ENCODE data around the gene PDGFA. TPM values are rescaled to one million over a fixed set of nuclear protein-coding genes. Genes with fewer than 3 reads are reported as not detected.

The PDGFA gene
- total and polyA plus RNA-seq, 4 experiments from 2014 or later: 0.20 TPM; not detected in 3

DNA sequence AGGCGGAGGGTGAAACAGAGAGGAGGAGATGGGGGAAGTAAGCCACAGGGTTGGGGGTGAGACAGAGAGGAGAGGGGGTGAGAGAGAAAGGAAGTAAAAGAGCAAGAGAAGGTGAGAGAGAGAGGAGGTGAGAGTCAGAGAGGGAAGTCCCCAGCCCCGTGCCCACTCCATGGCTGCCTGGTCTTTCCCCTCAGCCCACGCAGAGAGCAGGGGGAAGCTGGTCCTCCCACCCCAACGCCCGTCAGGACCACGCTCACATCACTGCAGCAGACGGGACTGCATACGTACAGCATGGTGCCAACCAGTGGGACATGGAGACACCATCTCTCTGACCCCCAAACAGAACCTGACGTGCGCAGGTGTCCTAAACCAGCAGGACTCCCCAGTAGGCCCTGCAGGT, 12.1 kb upstream of the PDGFA start:
- ChIA-PET POLR2A (ENCODE audit: partially characterized antibody) (no interaction called here), CTCF (ENCODE audit: partially characterized antibody) (no interaction called here)
- Histone ChIP-seq H3K36me3 (ENCODE audit: insufficient read depth, low read length) (no peaks in the 10 kb centered on the region), H3K27ac (ENCODE audit: low read depth, low read length) (no peak overlapping the region), H3K4me1 (ENCODE audit: insufficient read depth, low read length) (no peaks in the 10 kb centered on the region), H3K9me3 (ENCODE audit: control insufficient read depth in 1 of 2, low read length in 2 of 2) (no peaks in the 10 kb centered on the region), H3K4me3 (ENCODE audit: low read length in 2 of 2) (no peak overlapping the region), H3K27me3 (ENCODE audit: insufficient read depth, low read length) (no peaks in the 10 kb centered on the region)
- DNase-seq: no peak
- Mint-ChIP-seq H3K9me3 (no peaks in the 10 kb centered on the region), H3K27me3 (peaks cover 0 to 4% of the 10 kb centered on the region in 2 donors), H3K4me1 (no peaks in the 10 kb centered on the region), H3K36me3 (no peaks in the 10 kb centered on the region), H3K27ac (no peak overlapping the region), H3K4me3 (no peak overlapping the region)
- intact Hi-C loops (cut with micrococcal nuclease): no loop called here

DNA sequence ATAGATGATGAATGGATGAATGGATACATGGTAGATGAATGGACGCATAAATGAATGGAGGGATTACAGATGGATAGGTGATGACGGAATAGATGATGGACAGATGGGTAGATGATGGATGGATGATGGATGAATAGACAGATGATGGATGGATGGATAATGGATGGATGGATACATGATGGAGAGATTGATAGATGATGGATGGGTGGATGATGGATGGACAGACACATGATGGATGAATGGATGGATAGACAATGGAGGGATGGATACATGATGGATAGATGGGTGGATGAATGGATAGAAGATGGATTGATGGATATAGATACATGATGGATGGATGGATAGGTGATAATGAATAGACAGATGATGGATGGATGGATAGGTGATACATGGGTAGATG, 8.8 kb upstream of the PDGFA start:
- H3K9me3 Mint-ChIP-seq: no peaks in the 10 kb centered on the region
- H3K9me3 ChIP-seq (ENCODE audit: control insufficient read depth in 1 of 2, low read length in 2 of 2): no peaks in the 10 kb centered on the region
- no peak overlapping the region for H3K27ac ChIP-seq (ENCODE audit: low read depth, low read length)
- H3K36me3 Mint-ChIP-seq: no peaks in the 10 kb centered on the region
- no peaks in the 10 kb centered on the region for H3K4me1 Mint-ChIP-seq
- no peaks in the 10 kb centered on the region for H3K36me3 ChIP-seq (ENCODE audit: insufficient read depth, low read length)
- no peaks in the 10 kb centered on the region for H3K27me3 ChIP-seq (ENCODE audit: insufficient read depth, low read length)
- DNase-seq: no peak
- H3K27me3 Mint-ChIP-seq: peaks cover 8 to 12% of the 10 kb centered on the region in 2 donors
- intact Hi-C loops (cut with micrococcal nuclease): no loop called here
- ChIA-PET POLR2A (ENCODE audit: partially characterized antibody) (no interaction called here), CTCF (ENCODE audit: partially characterized antibody) (no interaction called here)
- H3K27ac Mint-ChIP-seq: no peak overlapping the region
- H3K4me3 ChIP-seq (ENCODE audit: low read length in 2 of 2): no peak overlapping the region
- no peaks in the 10 kb centered on the region for H3K4me1 ChIP-seq (ENCODE audit: insufficient read depth, low read length)
- H3K4me3 Mint-ChIP-seq: no peak overlapping the region

DNA sequence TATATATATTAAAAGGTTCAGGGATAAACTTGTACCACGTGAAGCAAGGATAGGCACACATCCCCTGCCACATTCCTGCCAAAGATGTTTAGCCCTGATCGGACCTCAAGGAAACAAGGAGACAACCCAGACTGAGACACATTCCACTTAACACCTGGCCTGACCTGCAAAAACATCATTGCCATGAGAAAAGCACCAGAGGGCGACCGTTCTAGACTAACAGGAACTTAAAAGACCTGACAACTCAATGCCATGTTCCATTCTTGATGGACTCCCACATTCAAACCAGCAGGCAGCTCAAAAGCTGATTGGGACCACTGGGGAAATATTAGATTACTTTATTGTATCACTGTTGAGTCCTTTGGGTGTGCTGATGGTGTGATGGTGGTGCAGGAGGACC, 8.1 kb upstream of the PDGFA start:
- Mint-ChIP-seq H3K36me3 (no peaks in the 10 kb centered on the region), H3K27ac (no peak overlapping the region), H3K4me1 (no peaks in the 10 kb centered on the region), H3K9me3 (no peaks in the 10 kb centered on the region), H3K4me3 (no peak overlapping the region), H3K27me3 (peaks cover 8 to 12% of the 10 kb centered on the region in 2 donors)
- ChIA-PET CTCF (ENCODE audit: partially characterized antibody) (no interaction called here), POLR2A (ENCODE audit: partially characterized antibody) (no interaction called here)
- Histone ChIP-seq H3K27me3 (ENCODE audit: insufficient read depth, low read length) (no peaks in the 10 kb centered on the region), H3K27ac (ENCODE audit: low read depth, low read length) (no peak overlapping the region), H3K9me3 (ENCODE audit: control insufficient read depth in 1 of 2, low read length in 2 of 2) (no peaks in the 10 kb centered on the region), H3K4me3 (ENCODE audit: low read length in 2 of 2) (no peak overlapping the region), H3K36me3 (ENCODE audit: insufficient read depth, low read length) (no peaks in the 10 kb centered on the region), H3K4me1 (ENCODE audit: insufficient read depth, low read length) (no peaks in the 10 kb centered on the region)
- DNase-seq: no peak
- intact Hi-C loops (cut with micrococcal nuclease): no loop called here

DNA sequence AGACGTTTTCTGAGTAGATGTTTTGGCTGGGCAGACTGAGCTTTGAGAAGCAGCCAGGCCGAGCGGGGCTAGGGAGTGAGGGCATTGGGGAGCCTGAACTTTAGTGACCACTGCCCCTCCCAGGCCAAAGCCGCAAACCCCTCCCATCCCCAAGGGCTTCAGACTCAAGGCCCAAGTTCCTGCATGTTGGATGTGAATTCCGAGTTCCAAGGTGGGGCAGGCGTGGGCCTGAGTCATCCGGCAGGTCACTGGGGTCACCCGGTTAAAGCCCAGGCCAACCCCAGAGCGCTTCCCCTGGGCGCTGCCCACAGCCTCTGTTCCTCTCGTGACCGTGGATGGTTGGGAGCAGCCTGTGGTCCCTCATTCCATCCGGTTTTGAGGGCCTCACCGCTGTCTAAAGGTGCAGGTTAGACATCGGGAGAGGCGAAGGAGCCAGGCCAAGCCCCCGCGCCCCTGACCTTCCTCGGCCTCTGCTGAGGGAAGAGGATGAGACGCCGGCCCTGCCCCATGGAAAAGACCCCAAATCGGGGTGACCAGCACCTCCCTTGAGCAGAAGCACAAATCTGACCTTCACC, 6.9 kb upstream of the PDGFA start:
- intact Hi-C loops (cut with micrococcal nuclease): no loop called here

DNA sequence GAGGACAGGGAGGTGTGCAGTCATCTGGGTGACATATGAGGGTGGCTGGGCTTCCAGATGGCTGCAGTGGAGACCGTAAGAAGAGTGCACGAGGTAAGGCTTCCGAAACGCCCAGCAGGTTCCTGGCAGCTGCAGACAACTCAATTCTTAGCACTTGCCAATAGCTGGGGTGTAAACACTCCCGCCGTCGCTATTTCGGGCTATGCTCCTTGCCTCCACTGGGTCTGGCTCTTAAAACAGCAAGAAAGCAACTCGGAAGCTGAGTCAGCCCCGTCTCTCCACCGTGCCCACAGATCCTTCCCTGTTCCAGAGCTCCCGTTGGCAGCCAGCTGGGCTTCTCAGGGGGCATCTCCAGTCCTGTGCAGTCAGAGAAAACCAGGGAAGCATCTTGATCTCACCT, 6.1 kb upstream of the PDGFA start:
- no peak overlapping the region for H3K4me3 Mint-ChIP-seq
- intact Hi-C loops (cut with micrococcal nuclease): no loop called here

More for the DNA sequence above, 6.9 kb upstream of the PDGFA start:
- Mint-ChIP-seq H3K27me3 (peaks cover 10 to 12% of the 10 kb centered on the region in 2 donors), H3K4me3 (no peak overlapping the region), H3K27ac (no peak overlapping the region), H3K4me1 (peaks cover 0 to 5% (median under 1%) of the 10 kb centered on the region in 4 donors), H3K9me3 (no peaks in the 10 kb centered on the region), H3K36me3 (no peaks in the 10 kb centered on the region)
- Histone ChIP-seq H3K4me1 (ENCODE audit: insufficient read depth, low read length) (peaks cover 10% of the 10 kb centered on the region), H3K27me3 (ENCODE audit: insufficient read depth, low read length) (peaks cover under 1% of the 10 kb centered on the region), H3K4me3 (ENCODE audit: low read length in 2 of 2) (no peak overlapping the region), H3K36me3 (ENCODE audit: insufficient read depth, low read length) (no peaks in the 10 kb centered on the region), H3K27ac (ENCODE audit: low read depth, low read length) (no peak overlapping the region), H3K9me3 (ENCODE audit: control insufficient read depth in 1 of 2, low read length in 2 of 2) (no peaks in the 10 kb centered on the region)
- DNase-seq: no peak
- ChIA-PET POLR2A (ENCODE audit: partially characterized antibody) (no interaction called here), CTCF (ENCODE audit: partially characterized antibody) (no interaction called here)

DNA sequence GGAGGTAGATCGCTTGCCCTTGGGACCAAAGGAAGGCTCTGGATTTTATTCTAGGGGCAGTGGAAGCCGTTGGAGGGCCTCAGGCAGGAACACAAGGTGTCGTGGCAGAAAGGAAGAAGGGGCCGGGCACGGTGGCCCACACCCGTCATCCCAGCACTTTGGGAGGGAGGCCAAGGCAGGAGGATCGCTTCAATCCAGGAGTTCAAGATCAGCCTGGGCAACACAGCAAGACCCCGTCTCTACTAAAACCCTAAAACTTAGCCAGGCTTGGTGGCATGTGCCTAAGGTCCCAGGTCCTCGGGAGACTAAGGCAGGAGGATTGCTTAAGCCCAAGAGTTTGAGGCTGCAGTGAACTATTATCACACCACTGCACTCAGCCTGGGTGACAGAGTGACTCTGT, 5.2 kb upstream of the PDGFA start:
- POLR2A ChIA-PET (ENCODE audit: partially characterized antibody): no interaction called here
- H3K4me3 ChIP-seq (ENCODE audit: low read length in 2 of 2): no peak overlapping the region

More for the DNA sequence above, 6.1 kb upstream of the PDGFA start:
- peaks cover 8% of the 10 kb centered on the region for H3K27me3 ChIP-seq (ENCODE audit: insufficient read depth, low read length)
- peaks cover 0 to 7% (median 3%) of the 10 kb centered on the region in 4 donors for H3K4me1 Mint-ChIP-seq
- POLR2A ChIA-PET (ENCODE audit: partially characterized antibody): no interaction called here
- H3K9me3 Mint-ChIP-seq: no peaks in the 10 kb centered on the region
- CTCF ChIA-PET (ENCODE audit: partially characterized antibody): no interaction called here
- H3K4me3 ChIP-seq (ENCODE audit: low read length in 2 of 2): no peak overlapping the region
- peaks cover 16% of the 10 kb centered on the region for H3K4me1 ChIP-seq (ENCODE audit: insufficient read depth, low read length)
- DNase-seq: no peak
- no peak overlapping the region for H3K27ac ChIP-seq (ENCODE audit: low read depth, low read length)
- no peaks in the 10 kb centered on the region for H3K9me3 ChIP-seq (ENCODE audit: control insufficient read depth in 1 of 2, low read length in 2 of 2)
- no peaks in the 10 kb centered on the region for H3K36me3 Mint-ChIP-seq
- no peak overlapping the region for H3K27ac Mint-ChIP-seq
- H3K27me3 Mint-ChIP-seq: peaks cover 10 to 12% of the 10 kb centered on the region in 2 donors
- H3K36me3 ChIP-seq (ENCODE audit: insufficient read depth, low read length): no peaks in the 10 kb centered on the region

DNA sequence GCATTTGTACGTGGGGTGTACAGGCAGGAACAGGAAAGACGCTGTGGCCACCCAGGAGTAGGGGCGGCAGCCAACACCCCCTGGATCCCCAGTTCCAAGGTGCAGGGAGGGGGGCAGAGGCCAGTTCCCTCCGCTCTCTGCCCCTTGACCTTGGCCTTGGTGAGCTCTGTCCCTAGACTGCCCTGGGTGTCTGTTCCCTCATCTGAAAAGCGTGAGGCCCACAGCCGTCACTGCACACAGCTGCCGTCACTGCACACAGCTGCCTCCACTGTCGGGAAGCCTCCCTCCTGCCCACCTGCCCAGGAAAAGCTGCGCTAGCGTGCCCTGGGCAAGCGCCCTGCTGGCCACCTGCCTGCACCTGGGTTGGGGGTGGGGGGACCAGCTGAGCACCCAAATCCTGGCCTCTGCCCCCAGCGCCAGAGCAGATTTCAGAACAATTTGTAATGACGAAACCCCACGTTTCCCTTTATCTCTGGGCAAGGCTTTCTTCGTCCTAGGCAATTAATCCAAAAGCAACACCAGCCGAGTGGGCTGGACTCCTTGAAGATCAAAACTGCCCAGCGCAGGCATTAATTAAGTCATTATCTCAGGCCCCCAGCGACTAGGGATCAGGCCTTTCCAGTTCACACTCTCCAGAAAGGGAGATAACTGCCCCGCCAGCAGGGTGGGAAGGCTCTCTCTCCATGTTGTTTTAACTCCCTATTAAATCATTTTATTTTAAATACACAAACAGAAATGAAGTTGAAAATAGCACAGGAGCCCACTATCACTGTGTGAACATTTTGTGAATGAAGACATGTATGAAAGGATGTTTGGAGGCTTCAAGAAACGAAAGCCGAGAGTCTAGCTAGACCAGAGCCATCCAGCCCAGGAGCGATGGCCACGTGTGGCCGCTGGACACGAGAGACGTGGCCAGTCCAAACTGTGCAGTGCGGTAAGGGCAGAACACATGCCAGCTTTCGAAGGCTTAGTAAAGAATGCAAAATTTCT, 4.0 kb upstream of the PDGFA start:
- Mint-ChIP-seq H3K4me3 (peak overlapping the region in 4 of 8 donors; percentile 13 to 44 (median 14)), H3K4me1 (peaks cover under 1 to 8% (median 4%) of the 10 kb centered on the region in 4 donors)
- intact Hi-C loops (cut with micrococcal nuclease): no loop called here

More for the DNA sequence above, 5.2 kb upstream of the PDGFA start:
- Histone ChIP-seq H3K27ac (ENCODE audit: low read depth, low read length) (no peak overlapping the region), H3K4me1 (ENCODE audit: insufficient read depth, low read length) (peaks cover 20% of the 10 kb centered on the region), H3K9me3 (ENCODE audit: control insufficient read depth in 1 of 2, low read length in 2 of 2) (no peaks in the 10 kb centered on the region), H3K27me3 (ENCODE audit: insufficient read depth, low read length) (peaks cover 8% of the 10 kb centered on the region), H3K36me3 (ENCODE audit: insufficient read depth, low read length) (no peaks in the 10 kb centered on the region)
- DNase-seq: no peak
- Mint-ChIP-seq H3K4me3 (no peak overlapping the region), H3K9me3 (no peaks in the 10 kb centered on the region), H3K27me3 (peaks cover 6 to 12% of the 10 kb centered on the region in 2 donors), H3K4me1 (peaks cover 0 to 7% (median 3%) of the 10 kb centered on the region in 4 donors), H3K27ac (no peak overlapping the region), H3K36me3 (no peaks in the 10 kb centered on the region)
- intact Hi-C loops (cut with micrococcal nuclease): no loop called here
- CTCF ChIA-PET (ENCODE audit: partially characterized antibody): no interaction called here

More for the DNA sequence above, 4.0 kb upstream of the PDGFA start:
- H3K9me3 Mint-ChIP-seq: no peaks in the 10 kb centered on the region
- Histone ChIP-seq H3K27me3 (ENCODE audit: insufficient read depth, low read length) (peaks cover 8% of the 10 kb centered on the region), H3K4me1 (ENCODE audit: insufficient read depth, low read length) (peaks cover 22% of the 10 kb centered on the region), H3K9me3 (ENCODE audit: control insufficient read depth in 1 of 2, low read length in 2 of 2) (no peaks in the 10 kb centered on the region), H3K4me3 (ENCODE audit: low read length in 2 of 2) (no peak overlapping the region), H3K36me3 (ENCODE audit: insufficient read depth, low read length) (no peaks in the 10 kb centered on the region), H3K27ac (ENCODE audit: low read depth, low read length) (no peak overlapping the region)
- DNase-seq: no peak
- ChIA-PET CTCF (ENCODE audit: partially characterized antibody) (no interaction called here), POLR2A (ENCODE audit: partially characterized antibody) (no interaction called here)
- peaks cover 6 to 12% of the 10 kb centered on the region in 2 donors for H3K27me3 Mint-ChIP-seq
- H3K27ac Mint-ChIP-seq: peak overlapping the region in 1 of 7 donors; percentile 8
- no peaks in the 10 kb centered on the region for H3K36me3 Mint-ChIP-seq
